Keratinocyte (primary cell): ENCODE data around the gene FAM229A. TPM values are rescaled to one million over a fixed set of nuclear protein-coding genes. Genes with fewer than 3 reads are reported as not detected.

Experiments used
- DNase-seq: peaks from one replicate; pipeline ENCODE4 v3.0.0-alpha.2; 2011; ENCODE audit warnings: low read depth, missing footprints, low spot score
- FAIRE-seq: peaks from 2 replicates; lab custom pipeline; 2011; peaks lifted over from hg19 to GRCh38; lab: Jason Lieb, UNC
- H2AFZ ChIP-seq: 2 replicates; pipeline ENCODE4 v1.6.0; 2012; ENCODE audit warnings: low read length, control low read depth, inconsistent platforms; ENCODE audit not compliant: control insufficient read depth
- H3K27ac ChIP-seq: 2 replicates; pipeline ENCODE4 v1.5.1; 2011; ENCODE audit warnings: low read length; ENCODE audit not compliant: control insufficient read depth, insufficient read depth
- H3K27me3 ChIP-seq: 3 replicates; pipeline ENCODE4 v1.6.0; 2011; ENCODE audit warnings: low read length; ENCODE audit not compliant: control insufficient read depth, insufficient read depth; ENCODE audit errors: extremely low read depth
- H3K36me3 ChIP-seq, 2 experiments: 2 replicates in 1 of 2; 3 replicates in 1 of 2; pipeline ENCODE4 v1.5.1; 2011; ENCODE audit warnings: low read length in 2 of 2, mild to moderate bottlenecking in 1 of 2; ENCODE audit not compliant: control insufficient read depth in 2 of 2, insufficient read depth in 2 of 2; ENCODE audit errors: extremely low read depth in 1 of 2
- H3K4me1 ChIP-seq: 3 replicates; pipeline ENCODE4 v1.5.1; 2011; ENCODE audit warnings: low read length; ENCODE audit not compliant: control insufficient read depth, insufficient read depth; ENCODE audit errors: extremely low read depth
- H3K4me2 ChIP-seq: 3 replicates; pipeline ENCODE4 v1.6.0; 2011; ENCODE audit warnings: low read depth, low read length; ENCODE audit not compliant: control insufficient read depth, insufficient read depth; ENCODE audit errors: extremely low read depth
- H3K4me3 ChIP-seq, 3 experiments: fragments of 200-600 bp in 1 of 3; sonication (generic) in 1 of 3; 2 replicates in 2 of 3; 3 replicates in 1 of 3; pipeline ENCODE4 v1.5.1; 2011 to 2016; ENCODE audit warnings: low read length in 3 of 3, mild to moderate bottlenecking in 3 of 3, control low read depth in 2 of 3, inconsistent platforms in 1 of 3, low read depth in 1 of 3, mixed read lengths in 1 of 3, mixed run types in 1 of 3, moderate library complexity in 1 of 3; ENCODE audit not compliant: control insufficient read depth in 2 of 3, insufficient read depth in 2 of 3; ENCODE audit errors: extremely low read depth in 1 of 3
- H3K79me2 ChIP-seq: 2 replicates; pipeline ENCODE4 v1.6.0; 2012; ENCODE audit warnings: low read length; ENCODE audit not compliant: control insufficient read depth, insufficient read depth
- H3K9ac ChIP-seq: 3 replicates; pipeline ENCODE4 v1.6.0; 2011; ENCODE audit warnings: low read length; ENCODE audit not compliant: control insufficient read depth, insufficient read depth; ENCODE audit errors: extremely low read depth
- H3K9me1 ChIP-seq: 3 replicates; pipeline ENCODE4 v1.6.0; 2011; ENCODE audit warnings: low read length; ENCODE audit not compliant: control insufficient read depth, insufficient read depth; ENCODE audit errors: extremely low read depth
- H3K9me3 ChIP-seq: 2 replicates; pipeline ENCODE4 v1.5.1; 2012; ENCODE audit warnings: low read depth, low read length; ENCODE audit not compliant: control insufficient read depth
- H4K20me1 ChIP-seq: 3 replicates; pipeline ENCODE4 v1.6.0; 2011; ENCODE audit warnings: low read length; ENCODE audit not compliant: control insufficient read depth, insufficient read depth; ENCODE audit errors: extremely low read depth
- EZH2 ChIP-seq: IDR thresholded peaks from one replicate; pipeline ENCODE4 v1.6.1; 2012; ENCODE audit warnings: inconsistent platforms, mild to moderate bottlenecking, low read length, moderate library complexity
- dilution Hi-C: fragments of 300-500 bp; cut with MboI; formaldehyde crosslinking; loops from one replicate; pipeline ENCODE4 v1.7.0; 2020; ENCODE audit warnings: low sequenced_read_pairs; ENCODE audit not compliant: extremely low pct_ligation_motif_present
- polyA plus RNA-seq, 5 experiments: library from polyadenylated mRNA; depleted of rRNA in 3 of 5; stranded (reverse) in 3 of 5; stranded (forward) in 1 of 5; unstranded in 1 of 5; fragments of >200 nt; gene quantifications; 1 replicate in 1 of 5; 2 replicates in 3 of 5; 3 replicates in 1 of 5; pipeline versions ENCODE4 v1.2.1 to v1.2.3, GENCODE V29; 2011 to 2012; ENCODE audit warnings: missing spikeins in 2 of 5, low read depth in 1 of 5, low replicate concordance in 1 of 5
- TF ChIP-seq, protein P1 (sequence below), 3 experiments: IDR thresholded peaks in 1 of 3; conservative IDR thresholded peaks in 1 of 3; optimal IDR thresholded peaks in 1 of 3; 2 replicates in 2 of 3; 3 replicates in 1 of 3; pipeline versions ENCODE3 to v1.5.1; 2011; ENCODE audit warnings: low read length in 3 of 3, mild to moderate bottlenecking in 3 of 3, moderate library complexity in 2 of 3, control low read depth in 1 of 3, inconsistent platforms in 1 of 3; ENCODE audit not compliant: insufficient read depth in 2 of 3; ENCODE audit errors: extremely low read depth in 1 of 3

Gene FAM229A
- polyA plus RNA-seq, 1 donor (not counting 4 experiments of a cell fraction or from before 2014, with no cell fraction given) = 1.1 TPM

DNA sequence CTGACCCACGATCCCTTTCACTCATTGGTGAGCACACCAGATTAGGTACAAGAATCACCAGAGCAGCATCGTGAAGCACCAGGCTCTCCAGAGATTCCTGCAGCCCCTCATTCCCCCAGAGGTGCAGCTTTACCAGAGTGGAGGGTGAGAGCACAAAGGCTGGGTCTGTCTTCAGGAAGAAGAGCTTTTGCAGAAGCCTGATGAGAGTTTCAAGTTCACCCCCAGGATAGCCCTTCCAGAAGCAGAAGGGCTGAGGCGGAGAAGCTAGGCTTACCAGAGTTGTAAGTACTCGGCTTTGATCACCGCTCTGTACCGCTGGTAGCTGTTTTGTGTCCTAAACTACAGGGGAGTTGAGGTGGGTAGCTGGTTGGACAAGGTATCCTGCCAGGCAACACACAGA, 3.2 kb upstream of the FAM229A start:
- dilution Hi-C loops = no loop called here
- no peak for DNase-seq
- no peak for FAIRE-seq
- Histone ChIP-seq H3K27me3 (no peaks in the 10 kb centered on the region), H3K9ac (no peak overlapping the region), H3K4me1 (no peaks in the 10 kb centered on the region), H4K20me1 (no peaks in the 10 kb centered on the region), H3K4me2 (no peak overlapping the region), H3K9me3 (no peaks in the 10 kb centered on the region), H3K27ac (no peak overlapping the region), H3K79me2 (no peaks in the 10 kb centered on the region), H3K9me1 (no peaks in the 10 kb centered on the region), H3K36me3 (peaks cover 21 to 28% of the 10 kb centered on the region in 2 experiments), H2AFZ (no peak overlapping the region), H3K4me3 (no peak overlapping the region)
- TF ChIP-seq, protein P1, sequence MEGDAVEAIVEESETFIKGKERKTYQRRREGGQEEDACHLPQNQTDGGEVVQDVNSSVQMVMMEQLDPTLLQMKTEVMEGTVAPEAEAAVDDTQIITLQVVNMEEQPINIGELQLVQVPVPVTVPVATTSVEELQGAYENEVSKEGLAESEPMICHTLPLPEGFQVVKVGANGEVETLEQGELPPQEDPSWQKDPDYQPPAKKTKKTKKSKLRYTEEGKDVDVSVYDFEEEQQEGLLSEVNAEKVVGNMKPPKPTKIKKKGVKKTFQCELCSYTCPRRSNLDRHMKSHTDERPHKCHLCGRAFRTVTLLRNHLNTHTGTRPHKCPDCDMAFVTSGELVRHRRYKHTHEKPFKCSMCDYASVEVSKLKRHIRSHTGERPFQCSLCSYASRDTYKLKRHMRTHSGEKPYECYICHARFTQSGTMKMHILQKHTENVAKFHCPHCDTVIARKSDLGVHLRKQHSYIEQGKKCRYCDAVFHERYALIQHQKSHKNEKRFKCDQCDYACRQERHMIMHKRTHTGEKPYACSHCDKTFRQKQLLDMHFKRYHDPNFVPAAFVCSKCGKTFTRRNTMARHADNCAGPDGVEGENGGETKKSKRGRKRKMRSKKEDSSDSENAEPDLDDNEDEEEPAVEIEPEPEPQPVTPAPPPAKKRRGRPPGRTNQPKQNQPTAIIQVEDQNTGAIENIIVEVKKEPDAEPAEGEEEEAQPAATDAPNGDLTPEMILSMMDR (optimal IDR thresholded peaks at IDR 0.05 in 1 of 3, IDR thresholded peaks at IDR 0.05 in 1 of 3, conservative IDR thresholded peaks at IDR 0.05 in 1 of 3; ENCODE audit: extremely low read depth in 1 of 3, insufficient read depth in 2 of 3, low read length in 3 of 3) = no peak
- no peak for TF ChIP-seq EZH2

DNA sequence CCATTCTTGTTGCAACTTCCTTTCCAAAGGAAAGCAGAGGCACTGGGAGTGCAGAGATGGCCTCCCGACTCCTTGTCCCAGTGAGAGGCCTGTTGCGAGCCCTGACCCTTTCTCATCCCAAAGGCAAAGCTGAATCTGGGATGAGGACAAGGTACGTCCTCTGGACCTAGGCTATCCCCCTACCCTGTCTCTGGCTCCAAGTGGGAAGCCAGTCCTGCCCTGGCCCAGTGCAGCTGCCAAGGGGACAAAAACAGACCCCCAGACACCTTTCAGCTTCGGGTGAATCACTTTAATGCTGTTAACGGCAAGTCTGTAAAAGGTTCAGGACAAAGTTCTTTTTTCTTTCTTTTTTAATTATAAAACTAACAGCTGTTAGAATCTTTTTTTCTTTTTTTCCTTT, 2.6 kb upstream of the FAM229A start:
- Histone ChIP-seq H3K9me3 (no peaks in the 10 kb centered on the region), H3K9me1 (no peaks in the 10 kb centered on the region), H3K4me1 (no peaks in the 10 kb centered on the region), H3K79me2 (no peaks in the 10 kb centered on the region), H3K4me2 (no peak overlapping the region), H3K4me3 (no peak overlapping the region), H3K27ac (no peak overlapping the region), H4K20me1 (no peaks in the 10 kb centered on the region), H3K27me3 (no peaks in the 10 kb centered on the region), H2AFZ (no peak overlapping the region), H3K36me3 (peaks cover 21 to 28% of the 10 kb centered on the region in 2 experiments), H3K9ac (no peak overlapping the region)
- TF ChIP-seq, protein P1 (optimal IDR thresholded peaks at IDR 0.05 in 1 of 3, IDR thresholded peaks at IDR 0.05 in 1 of 3, conservative IDR thresholded peaks at IDR 0.05 in 1 of 3; ENCODE audit: extremely low read depth in 1 of 3, insufficient read depth in 2 of 3, low read length in 3 of 3) = no peak
- no peak for DNase-seq
- FAIRE-seq = no peak
- dilution Hi-C loops = no loop called here
